ENCODE results near the gene DRAM2. TPM values are rescaled to one million over a fixed set of nuclear protein-coding genes. Genes with fewer than 3 reads are reported as not detected.

Gene DRAM2
- total RNA-seq, 1 donor from 2014 or later = 69.4 TPM

DNA sequence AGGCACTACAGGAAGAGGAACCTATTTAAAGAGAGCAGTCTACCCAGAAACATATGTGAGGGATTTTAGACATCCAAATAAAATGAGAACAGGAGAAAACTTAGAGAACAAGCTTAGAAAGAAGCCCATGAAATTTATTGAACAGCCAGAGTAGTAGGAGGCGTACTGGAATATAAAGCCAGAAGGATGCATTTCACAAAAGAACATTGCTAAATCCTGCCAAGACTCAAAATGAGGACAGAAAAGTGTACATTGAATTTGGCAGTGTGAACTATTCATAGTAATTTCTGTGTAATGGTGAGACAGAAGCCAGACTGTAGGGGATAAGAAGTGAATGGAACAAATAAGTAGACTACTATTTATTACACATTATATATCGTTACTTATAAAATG is 22.6 kb upstream of the DRAM2 start:
- DNase-seq (ENCODE audit: low read depth) = no peak
- Histone ChIP-seq H3K36me3 (ENCODE audit: control insufficient read depth, insufficient read depth, low read length) (no peaks in the 10 kb centered on the region), H3K4me3 (ENCODE audit: low read depth, low read length) (no peak overlapping the region), H3K27me3 (ENCODE audit: control insufficient read depth, insufficient read depth, low read length) (no peaks in the 10 kb centered on the region)
- TF ChIP-seq, protein P1, sequence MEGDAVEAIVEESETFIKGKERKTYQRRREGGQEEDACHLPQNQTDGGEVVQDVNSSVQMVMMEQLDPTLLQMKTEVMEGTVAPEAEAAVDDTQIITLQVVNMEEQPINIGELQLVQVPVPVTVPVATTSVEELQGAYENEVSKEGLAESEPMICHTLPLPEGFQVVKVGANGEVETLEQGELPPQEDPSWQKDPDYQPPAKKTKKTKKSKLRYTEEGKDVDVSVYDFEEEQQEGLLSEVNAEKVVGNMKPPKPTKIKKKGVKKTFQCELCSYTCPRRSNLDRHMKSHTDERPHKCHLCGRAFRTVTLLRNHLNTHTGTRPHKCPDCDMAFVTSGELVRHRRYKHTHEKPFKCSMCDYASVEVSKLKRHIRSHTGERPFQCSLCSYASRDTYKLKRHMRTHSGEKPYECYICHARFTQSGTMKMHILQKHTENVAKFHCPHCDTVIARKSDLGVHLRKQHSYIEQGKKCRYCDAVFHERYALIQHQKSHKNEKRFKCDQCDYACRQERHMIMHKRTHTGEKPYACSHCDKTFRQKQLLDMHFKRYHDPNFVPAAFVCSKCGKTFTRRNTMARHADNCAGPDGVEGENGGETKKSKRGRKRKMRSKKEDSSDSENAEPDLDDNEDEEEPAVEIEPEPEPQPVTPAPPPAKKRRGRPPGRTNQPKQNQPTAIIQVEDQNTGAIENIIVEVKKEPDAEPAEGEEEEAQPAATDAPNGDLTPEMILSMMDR (IDR thresholded peaks at IDR 0.05; ENCODE audit: insufficient read depth, low read length, poor library complexity, severe bottlenecking) = no peak

DNA sequence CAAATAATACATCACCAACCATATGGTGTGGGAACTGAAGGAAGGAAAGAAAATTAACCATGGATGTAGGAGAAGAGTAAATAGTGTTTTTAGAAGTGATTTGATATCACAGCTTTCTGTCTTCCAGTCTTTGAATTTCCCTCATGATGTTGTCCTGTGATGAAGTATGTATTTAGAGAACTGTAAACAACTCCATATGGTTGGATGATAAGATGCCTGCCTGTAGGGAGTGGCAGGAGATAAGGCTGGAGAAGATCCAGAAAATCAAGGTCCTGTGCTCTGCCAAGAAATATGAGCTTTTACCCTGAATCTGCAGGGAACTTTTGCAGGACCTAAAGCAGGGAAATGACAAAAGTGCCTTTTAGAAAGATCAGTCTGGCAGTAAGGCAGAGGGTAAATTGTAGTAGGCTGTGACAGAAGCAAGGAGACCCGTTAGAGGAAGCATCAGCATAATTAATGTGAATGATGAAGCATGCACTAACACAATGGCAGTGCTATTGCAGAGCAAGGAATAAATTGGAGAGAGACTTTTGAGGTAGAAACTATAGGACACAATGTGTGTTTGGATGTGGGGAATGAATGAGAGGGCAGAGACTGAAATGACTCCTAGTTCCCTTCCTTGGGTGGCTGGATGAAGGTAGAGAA is 22.1 kb upstream of the DRAM2 start:
- Histone ChIP-seq H3K27me3 (ENCODE audit: control insufficient read depth, insufficient read depth, low read length) (no peaks in the 10 kb centered on the region), H3K36me3 (ENCODE audit: control insufficient read depth, insufficient read depth, low read length) (no peaks in the 10 kb centered on the region), H3K4me3 (ENCODE audit: low read depth, low read length) (no peak overlapping the region)
- DNase-seq (ENCODE audit: low read depth) = no peak
- TF ChIP-seq, protein P1 (IDR thresholded peaks at IDR 0.05; ENCODE audit: insufficient read depth, low read length, poor library complexity, severe bottlenecking) = no peak

DNA sequence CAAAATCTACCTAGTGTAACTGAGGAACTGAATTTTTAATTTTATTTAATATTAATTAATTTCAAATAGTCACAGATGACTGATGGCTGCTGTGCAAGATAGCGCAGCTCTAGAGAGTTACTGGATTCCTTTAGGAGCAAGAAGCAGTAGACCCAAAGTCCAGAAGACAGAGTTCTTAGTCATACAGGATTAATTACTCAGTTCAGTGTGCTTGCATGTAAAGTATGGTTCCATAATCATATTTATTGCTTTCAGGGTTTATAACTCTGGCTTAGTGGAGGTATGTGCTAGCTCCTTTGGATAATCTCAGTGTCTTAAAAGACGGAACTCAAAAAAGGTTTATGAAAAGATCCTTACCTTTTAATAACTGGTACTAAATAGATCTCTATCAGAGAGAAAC is 17.5 kb upstream of the DRAM2 start:
- no peak overlapping the region for H3K4me3 ChIP-seq (ENCODE audit: low read depth, low read length)
- H3K36me3 ChIP-seq (ENCODE audit: control insufficient read depth, insufficient read depth, low read length) = no peaks in the 10 kb centered on the region
- no peak for DNase-seq (ENCODE audit: low read depth)
- no peaks in the 10 kb centered on the region for H3K27me3 ChIP-seq (ENCODE audit: control insufficient read depth, insufficient read depth, low read length)
- TF ChIP-seq, protein P1 (IDR thresholded peaks at IDR 0.05; ENCODE audit: insufficient read depth, low read length, poor library complexity, severe bottlenecking) = no peak

DNA sequence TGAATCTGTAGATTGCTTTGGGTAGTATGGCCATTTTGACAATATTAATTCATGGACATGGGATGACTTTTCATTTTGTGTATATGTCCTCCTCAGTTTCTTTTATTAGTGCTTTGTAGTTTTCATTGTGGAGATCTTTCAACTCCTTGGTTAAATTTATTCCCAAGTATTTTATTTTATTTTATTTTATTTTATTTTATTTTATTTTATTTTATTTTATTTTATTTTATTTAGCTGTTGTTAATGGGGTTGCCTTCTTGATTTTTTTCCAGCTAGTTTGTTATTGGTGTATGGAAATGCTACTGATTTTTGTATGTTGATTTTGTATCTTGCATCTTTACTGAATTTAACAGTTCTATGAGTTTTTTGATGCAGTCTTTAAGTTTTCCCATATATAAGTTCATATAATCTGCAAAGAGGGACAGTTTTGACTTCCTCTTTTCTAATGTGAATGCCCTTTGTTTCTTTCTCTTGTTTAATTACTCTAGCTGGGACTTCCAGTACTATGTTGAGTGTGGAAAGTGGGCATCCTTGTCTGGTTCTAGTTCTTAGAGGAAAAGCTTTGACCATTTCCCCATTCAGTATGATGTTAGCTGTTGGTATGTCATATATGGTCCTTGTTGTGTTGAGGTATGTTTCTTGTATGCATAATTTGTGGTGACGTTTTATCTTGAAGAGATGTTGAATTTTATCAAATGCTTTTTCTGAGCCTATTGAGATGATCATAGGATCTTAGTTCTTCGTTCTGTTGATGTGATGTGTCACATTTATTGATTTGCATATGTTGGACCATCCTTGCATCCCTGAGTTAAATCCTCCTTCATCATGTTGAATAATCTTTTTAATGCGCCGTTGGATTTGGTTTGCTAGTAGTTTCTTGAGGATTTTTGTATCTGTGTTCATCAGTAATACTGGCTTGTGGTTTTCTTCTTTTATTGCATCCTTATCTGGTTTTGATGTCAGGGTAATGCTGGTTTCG is 14.4 kb upstream of the DRAM2 start:
- H3K4me3 ChIP-seq (ENCODE audit: low read depth, low read length) = no peak overlapping the region

DNA sequence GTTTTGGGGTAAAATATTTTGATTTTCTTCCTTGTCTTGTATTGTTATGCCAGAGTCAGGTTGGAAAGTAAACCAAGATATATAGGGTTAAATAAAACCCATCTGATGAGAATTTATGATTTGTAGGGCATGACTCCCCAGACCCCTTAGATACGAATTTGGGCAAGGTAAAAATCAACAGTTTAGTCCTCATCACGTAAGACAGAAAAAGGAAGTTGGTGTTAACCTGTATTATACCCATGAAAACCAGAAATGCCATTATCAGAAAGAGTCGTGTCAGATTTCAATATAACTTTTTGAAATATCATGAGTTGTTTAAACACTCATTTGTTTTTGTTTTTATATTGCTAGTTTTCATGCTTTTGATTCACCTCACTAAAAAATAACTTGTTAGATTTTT is 11.9 kb upstream of the DRAM2 start:
- H3K4me3 ChIP-seq (ENCODE audit: low read depth, low read length) = no peak overlapping the region
- no peaks in the 10 kb centered on the region for H3K27me3 ChIP-seq (ENCODE audit: control insufficient read depth, insufficient read depth, low read length)
- no peak for DNase-seq (ENCODE audit: low read depth)
- H3K36me3 ChIP-seq (ENCODE audit: control insufficient read depth, insufficient read depth, low read length) = no peaks in the 10 kb centered on the region
- TF ChIP-seq, protein P1 (IDR thresholded peaks at IDR 0.05; ENCODE audit: insufficient read depth, low read length, poor library complexity, severe bottlenecking) = no peak

More for the DNA sequence above, 14.4 kb upstream of the DRAM2 start:
- no peak for DNase-seq (ENCODE audit: low read depth)
- no peaks in the 10 kb centered on the region for H3K27me3 ChIP-seq (ENCODE audit: control insufficient read depth, insufficient read depth, low read length)
- TF ChIP-seq, protein P1 (IDR thresholded peaks at IDR 0.05; ENCODE audit: insufficient read depth, low read length, poor library complexity, severe bottlenecking) = no peak
- no peaks in the 10 kb centered on the region for H3K36me3 ChIP-seq (ENCODE audit: control insufficient read depth, insufficient read depth, low read length)
